WTC11 (cell line): ENCODE data around the gene TMPRSS13. TPM values are rescaled to one million over a fixed set of nuclear protein-coding genes. Genes with fewer than 3 reads are reported as not detected.
"Not testable (repeated sequence)": the region's sequence is repeated elsewhere in the genome, so short reads cannot be mapped to it uniquely, and the experiment has no call there.

ENCODE experiments used
- ATAC-seq: fragments of 200-7000 bp; cut with Tn5 transposase; 2 replicates; pipeline ENCODE4 v1.10.0; 2021; ENCODE audit warnings: mild to moderate bottlenecking, moderate library complexity
- Bru-seq: library from RNA; stranded (reverse); fragments of 400-500 nt; gene quantifications from one replicate; lab custom pipeline; 2021; lab: Mats Ljungman, UMichigan
- CTCF ChIA-PET: fragments of 300-600 bp; sonication (Branson Sonifier 250); formaldehyde crosslinking; loops from one replicate; lab custom pipeline; 2021; ENCODE audit warnings: antibody characterized with exemption; lab: Charles Lee
- POLR2A ChIA-PET: fragments of 350-600 bp; sonication (Branson Sonifier 250); formaldehyde crosslinking; loops from one replicate; lab custom pipeline; 2021; ENCODE audit warnings: antibody characterized with exemption; lab: Charles Lee
- DNase-seq: peaks from one replicate; pipeline ENCODE4 v3.0.0; 2021; ENCODE audit warnings: low spot score
- H3K27ac Mint-ChIP-seq: 2 replicates; pipeline ENCODE4 v1.8.0; 2021; ENCODE audit warnings: mixed read lengths
- H3K27me3 Mint-ChIP-seq: 2 replicates; pipeline ENCODE4 v1.8.0; 2021; ENCODE audit warnings: low read depth, mild to moderate bottlenecking, moderate library complexity, mixed read lengths
- H3K36me3 Mint-ChIP-seq: 2 replicates; pipeline ENCODE4 v1.8.0; 2021; ENCODE audit warnings: mixed read lengths
- H3K4me1 Mint-ChIP-seq: 2 replicates; pipeline ENCODE4 v1.8.0; 2022; ENCODE audit warnings: mixed read lengths
- H3K4me3 Mint-ChIP-seq: 2 replicates; pipeline ENCODE4 v1.8.0; 2021; ENCODE audit warnings: mild to moderate bottlenecking, moderate library complexity, mixed read lengths
- H3K9me3 Mint-ChIP-seq: 2 replicates; pipeline ENCODE4 v1.8.0; 2021; ENCODE audit warnings: mixed read lengths
- AFF4 ChIP-seq: sonication (generic); formaldehyde crosslinking; IDR thresholded peaks from 2 replicates; pipeline ENCODE4 v1.8.1; 2023; ENCODE audit warnings: mild to moderate bottlenecking, missing genetic modification reagents, borderline replicate concordance
- E2F1 ChIP-seq: sonication (generic); formaldehyde crosslinking; IDR thresholded peaks from 2 replicates; pipeline ENCODE4 v1.8.0; 2022; ENCODE audit warnings: mild to moderate bottlenecking, missing genetic modification reagents
- GRHL2 ChIP-seq: fragments of 250-450 bp; sonication (Bioruptor Pico); IDR thresholded peaks from 2 replicates; pipeline ENCODE4 v1.8.0; 2022; ENCODE audit warnings: mild to moderate bottlenecking, moderate library complexity; ENCODE audit not compliant: insufficient replicate concordance, severe bottlenecking
- HMGA2 ChIP-seq: fragments of 250-450 bp; sonication (Bioruptor Pico); IDR thresholded peaks from 2 replicates; pipeline ENCODE4 v1.4.0; 2021; ENCODE audit warnings: mild to moderate bottlenecking, moderate library complexity
- ZNF121 ChIP-seq: sonication (generic); formaldehyde crosslinking; IDR thresholded peaks from 2 replicates; pipeline ENCODE4 v1.8.0; 2023; ENCODE audit warnings: missing genetic modification reagents
- ZNF138 ChIP-seq: sonication (generic); formaldehyde crosslinking; conservative IDR thresholded peaks from 2 replicates; pipeline ENCODE4 v1.8.1; 2022; ENCODE audit warnings: mild to moderate bottlenecking, moderate library complexity, missing genetic modification reagents
- ZNF219 ChIP-seq: sonication (generic); formaldehyde crosslinking; IDR thresholded peaks from 2 replicates; pipeline ENCODE4 v1.8.0; 2023; ENCODE audit warnings: missing genetic modification reagents, mild to moderate bottlenecking, borderline replicate concordance
- ZNF232 ChIP-seq: sonication (generic); formaldehyde crosslinking; IDR thresholded peaks from 2 replicates; pipeline ENCODE4 v1.8.0; 2022; ENCODE audit warnings: mild to moderate bottlenecking, missing genetic modification reagents
- ZNF416 ChIP-seq: fragments of 250-450 bp; sonication (Bioruptor Pico); IDR thresholded peaks from 2 replicates; pipeline ENCODE4 v1.9.0; 2021; ENCODE audit warnings: mild to moderate bottlenecking, inconsistent platforms
- long read RNA-seq, 3 experiments: library from RNA in 1 of 3; library from capped mRNA in 1 of 3; library from polyadenylated mRNA in 1 of 3; unstranded in 2 of 3; stranded (forward) in 1 of 3; transcript quantifications; one replicate each; pipeline ENCODE4 v2.0.0, GENCODE V29; 2021
- total RNA-seq: library from RNA; stranded (reverse); gene quantifications from 3 replicates; pipeline ENCODE4 v1.2.3, GENCODE V29; 2021

The TMPRSS13 gene
- total RNA-seq, result 0.62 to 1.1 TPM (median 0.63 TPM) in 3 replicates
- Bru-seq, nascent RNA, result percentile 22 among the genes with signal in this experiment
- long read RNA-seq, experiment 1, partial matches to known transcripts, result 0 of 4 reads
- long read RNA-seq, experiment 1, other reads (novel, unspliced or antisense), result 3 of 4 reads
- long read RNA-seq, experiment 2, partial matches to known transcripts, result 0 of 1 reads
- long read RNA-seq, experiment 2, other reads (novel, unspliced or antisense), result 1 of 1 reads
- long read RNA-seq, experiment 3, partial matches to known transcripts, result 0 of 1 reads
- long read RNA-seq, experiment 3, other reads (novel, unspliced or antisense), result 1 of 1 reads

- ATAC-seq, result peak; percentile 56
- Mint-ChIP-seq H3K4me1 (peaks cover 40% of the 10 kb centered on the region), H3K36me3 (no peaks in the 10 kb centered on the region), H3K27ac (peak within 1 kb of the TSS; percentile 3; the same call in 1 of the 2 replicates), H3K4me3 (no peak within 1 kb of the TSS), H3K9me3 (no peaks in the 10 kb centered on the region), H3K27me3 (peaks cover 4% of the 10 kb centered on the region)
- no peak for TF ChIP-seq AFF4 (CRISPR knock-in tag)
- ChIA-PET CTCF (interaction anchor here (0.8 to 3.5 kb wide), 5 partner anchors 16 to 120 kb away, joined by 5 to 18 read pairs (median 7); no protein-coding TSS in a partner anchor), POLR2A (no interaction called here)
- peak; percentile 38 for DNase-seq
Measured at GRCh38 chr11:117929142-117929915, at the start of gene TMPRSS13. TSS of gene TMPRSS13 (minus strand) at chr11:117929402. CDS start at chr11:117929307, 95 bp downstream.

GRCh38 chr11:117978991-117979390 lies 49.8 kb upstream of the TMPRSS13 start:
- Mint-ChIP-seq H3K4me3 (no peak overlapping the region), H3K9me3 (peaks cover 4% of the 10 kb centered on the region; the same call in 1 of the 2 replicates)
- CTCF ChIA-PET, result interaction anchor here (1.1 kb wide), 1 partner anchor 34 kb away, joined by 3 read pairs; no protein-coding TSS in a partner anchor
- TF ChIP-seq E2F1 (CRISPR knock-in tag) (no peak), ZNF416 (CRISPR knock-in tag) (no peak), ZNF121 (CRISPR knock-in tag) (no peak), GRHL2 (CRISPR knock-in tag) (no peak), ZNF219 (no peak), HMGA2 (CRISPR knock-in tag) (no peak), ZNF232 (no peak), ZNF138 (CRISPR knock-in tag) (no peak)
- TF ChIP-seq, all 79 proteins: peak for 0
- H3K36me3 Mint-ChIP-seq, result no peaks in the 10 kb centered on the region
- peaks cover 5% of the 10 kb centered on the region for H3K4me1 Mint-ChIP-seq
- POLR2A ChIA-PET, result no interaction called here
- no peak for DNase-seq
- no peak overlapping the region; the same call in 1 of the 2 replicates for H3K27ac Mint-ChIP-seq
- no peak for ATAC-seq
- H3K27me3 Mint-ChIP-seq, result peaks cover 11% of the 10 kb centered on the region

GRCh38 chr11:117978291-117978910 lies 49.2 kb upstream of the TMPRSS13 start:
- CTCF ChIA-PET, result interaction anchor here (1.0 to 3.1 kb wide), 2 partner anchors 17 to 31 kb away, joined by 3 to 10 read pairs; no protein-coding TSS in a partner anchor
- POLR2A ChIA-PET, H3K4me3 Mint-ChIP-seq, H3K9me3 Mint-ChIP-seq, ATAC-seq, H3K27me3 Mint-ChIP-seq, H3K36me3 Mint-ChIP-seq, H3K27ac Mint-ChIP-seq, DNase-seq, H3K4me1 Mint-ChIP-seq: not testable (repeated sequence)

- DNase-seq, H3K36me3 Mint-ChIP-seq, H3K4me1 Mint-ChIP-seq, POLR2A ChIA-PET, H3K9me3 Mint-ChIP-seq, H3K4me3 Mint-ChIP-seq, ATAC-seq, H3K27me3 Mint-ChIP-seq, H3K27ac Mint-ChIP-seq: not testable (repeated sequence)
- CTCF ChIA-PET, result interaction anchor here (1.0 to 3.1 kb wide), 3 partner anchors 16 to 76 kb away, joined by 3 to 10 read pairs (median 4); no protein-coding TSS in a partner anchor
Measured at GRCh38 chr11:117977612-117978264, 48.5 kb upstream of the TMPRSS13 start.
